ENCODE measurements around the gene DMRT2.

The DMRT2 gene

DNA sequence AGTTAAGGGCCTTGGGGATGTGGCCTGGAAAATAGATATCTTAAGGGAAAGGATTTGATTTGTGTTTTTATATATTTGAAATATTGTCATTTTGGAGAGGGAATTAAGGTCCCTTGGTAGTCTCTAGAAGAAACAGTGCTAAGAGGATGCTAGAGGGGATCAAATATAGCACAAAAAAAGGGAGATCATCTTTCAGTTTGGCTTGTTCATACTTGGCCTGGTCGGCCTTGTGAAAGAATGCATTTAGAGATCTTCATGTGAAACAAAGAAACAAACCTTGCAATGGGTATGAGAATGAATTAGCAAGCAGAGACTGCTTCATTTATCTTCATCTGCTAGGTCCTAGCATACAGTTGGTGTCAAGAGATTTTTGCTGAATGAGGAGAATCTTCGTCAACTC lies 15.0 kb downstream of the DMRT2 start:
- Histone ChIP-seq H3F3A (ENCODE audit: insufficient read depth) (no peaks in the 10 kb centered on the region), H4K20me1 (ENCODE audit: low read depth, low read length) (no peaks in the 10 kb centered on the region), H2AFZ (ENCODE audit: low read depth, low read length, severe bottlenecking) (no peak overlapping the region), H3K9ac (ENCODE audit: low read length) (no peak overlapping the region), H3K27me3 (ENCODE audit: low read length) (no peaks in the 10 kb centered on the region), H3K9me2 (replicated peaks; ENCODE audit: insufficient read depth, low read length) (no peaks in the 10 kb centered on the region), H3K4me3 (ENCODE audit: insufficient read depth, low read length, poor library complexity, severe bottlenecking) (no peak overlapping the region), H3K4me2 (ENCODE audit: low read depth, low read length, poor library complexity, severe bottlenecking) (no peak overlapping the region), H3K27ac (ENCODE audit: low read depth, low read length) (no peak overlapping the region), H3K36me3 (ENCODE audit: low read length) (no peaks in the 10 kb centered on the region), H3K79me2 (ENCODE audit: insufficient read depth, low read length) (no peaks in the 10 kb centered on the region), H3K9me3 (ENCODE audit: insufficient read depth, low read length) (no peaks in the 10 kb centered on the region)
- TF ChIP-seq EZH2phosphoT487 (conservative IDR thresholded peaks at IDR 0.05; ENCODE audit: low read length): no peak
- TF ChIP-seq, protein P1, sequence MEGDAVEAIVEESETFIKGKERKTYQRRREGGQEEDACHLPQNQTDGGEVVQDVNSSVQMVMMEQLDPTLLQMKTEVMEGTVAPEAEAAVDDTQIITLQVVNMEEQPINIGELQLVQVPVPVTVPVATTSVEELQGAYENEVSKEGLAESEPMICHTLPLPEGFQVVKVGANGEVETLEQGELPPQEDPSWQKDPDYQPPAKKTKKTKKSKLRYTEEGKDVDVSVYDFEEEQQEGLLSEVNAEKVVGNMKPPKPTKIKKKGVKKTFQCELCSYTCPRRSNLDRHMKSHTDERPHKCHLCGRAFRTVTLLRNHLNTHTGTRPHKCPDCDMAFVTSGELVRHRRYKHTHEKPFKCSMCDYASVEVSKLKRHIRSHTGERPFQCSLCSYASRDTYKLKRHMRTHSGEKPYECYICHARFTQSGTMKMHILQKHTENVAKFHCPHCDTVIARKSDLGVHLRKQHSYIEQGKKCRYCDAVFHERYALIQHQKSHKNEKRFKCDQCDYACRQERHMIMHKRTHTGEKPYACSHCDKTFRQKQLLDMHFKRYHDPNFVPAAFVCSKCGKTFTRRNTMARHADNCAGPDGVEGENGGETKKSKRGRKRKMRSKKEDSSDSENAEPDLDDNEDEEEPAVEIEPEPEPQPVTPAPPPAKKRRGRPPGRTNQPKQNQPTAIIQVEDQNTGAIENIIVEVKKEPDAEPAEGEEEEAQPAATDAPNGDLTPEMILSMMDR (IDR thresholded peaks at IDR 0.05; ENCODE audit: insufficient read depth, low read length, poor library complexity, severe bottlenecking): no peak

DNA sequence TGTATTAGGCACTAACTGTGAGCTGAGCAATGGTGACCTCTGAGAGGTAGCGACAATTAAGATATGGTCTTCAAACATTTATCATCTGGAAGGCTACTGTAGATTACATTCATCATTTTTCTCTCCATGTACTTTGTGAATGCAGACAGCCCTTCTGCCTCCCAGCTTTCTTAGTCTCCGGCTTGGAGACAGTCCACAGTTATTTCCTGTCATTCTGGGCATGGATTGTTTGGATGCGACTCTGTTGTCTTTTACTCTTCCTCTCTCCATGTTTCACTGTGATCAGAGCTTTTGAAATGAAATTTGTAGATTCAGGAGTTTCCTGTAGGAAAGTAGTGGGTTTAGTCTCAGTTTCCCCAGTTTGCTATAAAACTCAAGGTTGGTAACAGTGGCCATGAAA lies 20.5 kb downstream of the DMRT2 start:
- no peak overlapping the region for H2AFZ ChIP-seq (ENCODE audit: low read depth, low read length, severe bottlenecking)
- H3K79me2 ChIP-seq (ENCODE audit: insufficient read depth, low read length): no peaks in the 10 kb centered on the region
- H3F3A ChIP-seq (ENCODE audit: insufficient read depth): no peaks in the 10 kb centered on the region
- no peak overlapping the region for H3K4me2 ChIP-seq (ENCODE audit: low read depth, low read length, poor library complexity, severe bottlenecking)
- no peak overlapping the region for H3K27ac ChIP-seq (ENCODE audit: low read depth, low read length)
- no peaks in the 10 kb centered on the region for H4K20me1 ChIP-seq (ENCODE audit: low read depth, low read length)
- H3K36me3 ChIP-seq (ENCODE audit: low read length): no peaks in the 10 kb centered on the region
- TF ChIP-seq, protein P1 (IDR thresholded peaks at IDR 0.05; ENCODE audit: insufficient read depth, low read length, poor library complexity, severe bottlenecking): no peak
- no peak for TF ChIP-seq EZH2phosphoT487 (conservative IDR thresholded peaks at IDR 0.05; ENCODE audit: low read length)
- H3K9me2 ChIP-seq (replicated peaks; ENCODE audit: insufficient read depth, low read length): no peaks in the 10 kb centered on the region
- H3K4me3 ChIP-seq (ENCODE audit: insufficient read depth, low read length, poor library complexity, severe bottlenecking): no peak overlapping the region
- H3K9me3 ChIP-seq (ENCODE audit: insufficient read depth, low read length): no peaks in the 10 kb centered on the region
- H3K27me3 ChIP-seq (ENCODE audit: low read length): no peaks in the 10 kb centered on the region
- H3K9ac ChIP-seq (ENCODE audit: low read length): no peak overlapping the region

DNA sequence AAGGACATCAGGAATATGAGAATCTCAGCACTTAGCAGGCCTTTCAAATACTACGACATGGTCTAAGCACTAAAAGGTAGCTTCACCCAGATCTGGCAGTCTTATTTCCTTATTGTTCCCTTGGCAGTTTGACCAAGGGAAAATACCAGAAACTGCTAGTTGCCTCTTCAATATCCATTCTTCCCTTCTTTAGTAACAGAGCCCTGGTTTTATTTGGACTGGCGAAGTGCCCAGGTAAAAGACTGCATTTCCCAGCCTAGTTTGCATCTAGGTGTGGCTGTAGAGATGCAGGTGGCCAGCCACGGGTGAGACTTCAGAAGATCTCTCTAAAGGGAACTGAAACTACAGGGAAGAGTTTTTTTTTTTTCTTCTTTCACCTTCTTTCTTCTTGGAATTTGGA lies 21.6 kb downstream of the DMRT2 start:
- no peak for TF ChIP-seq EZH2phosphoT487 (conservative IDR thresholded peaks at IDR 0.05; ENCODE audit: low read length)
- TF ChIP-seq, protein P1 (IDR thresholded peaks at IDR 0.05; ENCODE audit: insufficient read depth, low read length, poor library complexity, severe bottlenecking): no peak
- no peaks in the 10 kb centered on the region for H4K20me1 ChIP-seq (ENCODE audit: low read depth, low read length)
- H3K27ac ChIP-seq (ENCODE audit: low read depth, low read length): no peak overlapping the region

More for the DNA sequence above, 21.6 kb downstream of the DMRT2 start:
- H2AFZ ChIP-seq (ENCODE audit: low read depth, low read length, severe bottlenecking): no peak overlapping the region
- H3K79me2 ChIP-seq (ENCODE audit: insufficient read depth, low read length): no peaks in the 10 kb centered on the region
- no peaks in the 10 kb centered on the region for H3K9me2 ChIP-seq (replicated peaks; ENCODE audit: insufficient read depth, low read length)
- no peak overlapping the region for H3K9ac ChIP-seq (ENCODE audit: low read length)
- H3K36me3 ChIP-seq (ENCODE audit: low read length): no peaks in the 10 kb centered on the region
- H3F3A ChIP-seq (ENCODE audit: insufficient read depth): no peaks in the 10 kb centered on the region
- H3K9me3 ChIP-seq (ENCODE audit: insufficient read depth, low read length): no peaks in the 10 kb centered on the region
- no peaks in the 10 kb centered on the region for H3K27me3 ChIP-seq (ENCODE audit: low read length)
- no peak overlapping the region for H3K4me2 ChIP-seq (ENCODE audit: low read depth, low read length, poor library complexity, severe bottlenecking)
- no peak overlapping the region for H3K4me3 ChIP-seq (ENCODE audit: insufficient read depth, low read length, poor library complexity, severe bottlenecking)

Data from SU-DHL-6 (cell line).